K562 (cell line): Measurements from ENCODE around the gene CDCP1. TPM values are rescaled to one million over a fixed set of nuclear protein-coding genes. Genes with fewer than 3 reads are reported as not detected.

ENCODE experiments used
- CBX1 ChIP-seq: sonication (generic); IDR thresholded peaks from 2 replicates; pipeline ENCODE4 v1.6.1; 2016; ENCODE audit warnings: antibody characterized with exemption, low read depth, mild to moderate bottlenecking
- EGR1 ChIP-seq: fragments of 450-650 bp; conservative IDR thresholded peaks from 2 replicates; pipeline ENCODE4 v1.6.1; 2017; ENCODE audit warnings: mild to moderate bottlenecking
- ETV1 ChIP-seq: fragments of 450-650 bp; conservative IDR thresholded peaks from 2 replicates; pipeline ENCODE4 v1.6.1; 2016; ENCODE audit warnings: missing genetic modification characterization, control low read depth, low read depth, missing compliant biosample characterization
- MYNN ChIP-seq, 2 experiments: sonication (generic); formaldehyde crosslinking in 1 of 2; IDR thresholded peaks; 2 replicates each; pipeline versions ENCODE4 v1.5.0 to v1.6.1; 2016 to 2020; ENCODE audit warnings: antibody characterized with exemption in 1 of 2, missing genetic modification reagents in 1 of 2
- RBBP5 ChIP-seq: fragments of 200-600 bp; sonication (generic); IDR thresholded peaks from 2 replicates; pipeline ENCODE4 v1.6.1; 2012; ENCODE audit warnings: borderline replicate concordance, mild to moderate bottlenecking, low read length, control low read depth, inconsistent platforms; ENCODE audit not compliant: insufficient read depth, poor library complexity, severe bottlenecking
- ZNF384 ChIP-seq: IDR thresholded peaks from 2 replicates; pipeline ENCODE4 v1.6.1; 2012; ENCODE audit warnings: low read depth, low read length, improper control_type of control experiment
- polyA plus RNA-seq, 8 experiments: library from polyadenylated mRNA; depleted of rRNA in 4 of 8; stranded (reverse) in 5 of 8; unstranded in 3 of 8; fragments of >200 nt; fragmentation: Nextera tagmentation in 2 of 8; fragmentation: Illumina TruSeq in 1 of 8; extraction: Ambion mirVana in 2 of 8; extraction: Trizol in 1 of 8; gene quantifications; 2 replicates each; pipeline versions ENCODE4 v1.2.1 to v1.2.3, GENCODE V29; 2011 to 2014; ENCODE audit warnings: inconsistent platforms in 1 of 8, missing spikeins in 1 of 8
- total RNA-seq, 7 experiments: library from RNA; depleted of rRNA in 6 of 7; stranded (reverse); fragments of >200 nt in 6 of 7; fragmentation: Illumina TruSeq in 2 of 7; extraction: Trizol in 2 of 7; gene quantifications; 2 replicates each; pipeline versions ENCODE4 v1.2.1 to v1.2.3, GENCODE V29; 2011 to 2021; ENCODE audit warnings: low replicate concordance in 1 of 7
- TF ChIP-seq, protein P1 (sequence below): sonication (generic); formaldehyde crosslinking; IDR thresholded peaks from 2 replicates; pipeline ENCODE4 v1.8.1; 2022; ENCODE audit warnings: missing genetic modification reagents
- TF ChIP-seq, protein P2 (sequence below): sonication (generic); formaldehyde crosslinking; IDR thresholded peaks from 2 replicates; pipeline ENCODE4 v1.8.1; 2023; ENCODE audit warnings: missing genetic modification reagents, mild to moderate bottlenecking, borderline replicate concordance

The CDCP1 gene
- total and polyA plus RNA-seq, 9 of the 15 experiments (the other 6 are each of a cell fraction or from before 2014, with no cell fraction given), result 3.9 to 16.4 (median 5.2) TPM

DNA sequence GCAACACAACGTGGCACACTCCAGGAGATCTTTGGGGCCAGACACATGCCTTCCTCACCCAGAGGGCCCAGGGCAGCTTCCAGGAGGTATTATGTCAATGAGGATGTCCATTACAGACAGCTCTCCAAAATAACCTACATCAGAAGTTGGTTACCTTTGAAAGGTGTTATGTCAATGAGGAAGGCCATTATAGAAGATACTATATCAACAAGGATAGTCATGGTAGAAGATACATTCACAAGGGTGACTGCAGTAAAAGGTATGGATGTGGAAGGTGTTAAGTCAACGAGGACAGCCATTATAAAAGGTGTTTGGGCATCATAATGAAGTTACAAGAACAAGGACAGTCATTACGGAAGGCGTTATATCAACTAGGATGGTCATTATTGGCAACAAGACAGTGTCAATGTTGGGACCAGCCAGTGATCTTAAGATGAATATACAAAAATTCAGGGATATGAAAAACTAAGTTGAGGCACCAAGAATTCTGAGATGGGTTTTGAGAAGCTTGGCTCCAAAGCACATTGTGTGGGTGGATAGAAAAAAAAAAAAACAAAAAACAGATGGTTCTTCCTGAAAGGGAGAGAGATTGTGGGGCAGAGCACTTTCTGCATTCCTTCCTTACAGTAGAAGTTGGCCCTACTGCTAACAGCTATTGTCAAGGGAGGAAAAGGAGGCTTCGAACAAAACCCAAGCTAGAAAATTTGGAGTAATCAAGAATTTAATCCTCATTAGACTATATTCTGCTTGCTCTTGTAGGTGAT lies 11.2 kb downstream of the CDCP1 start (continued):
- TF ChIP-seq, protein P1, sequence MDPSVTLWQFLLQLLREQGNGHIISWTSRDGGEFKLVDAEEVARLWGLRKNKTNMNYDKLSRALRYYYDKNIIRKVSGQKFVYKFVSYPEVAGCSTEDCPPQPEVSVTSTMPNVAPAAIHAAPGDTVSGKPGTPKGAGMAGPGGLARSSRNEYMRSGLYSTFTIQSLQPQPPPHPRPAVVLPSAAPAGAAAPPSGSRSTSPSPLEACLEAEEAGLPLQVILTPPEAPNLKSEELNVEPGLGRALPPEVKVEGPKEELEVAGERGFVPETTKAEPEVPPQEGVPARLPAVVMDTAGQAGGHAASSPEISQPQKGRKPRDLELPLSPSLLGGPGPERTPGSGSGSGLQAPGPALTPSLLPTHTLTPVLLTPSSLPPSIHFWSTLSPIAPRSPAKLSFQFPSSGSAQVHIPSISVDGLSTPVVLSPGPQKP, result no peak
- no peak for TF ChIP-seq CBX1
- TF ChIP-seq MYNN (IDR thresholded peaks at IDR 0.05), result no peak
- no peak for TF ChIP-seq MYNN (CRISPR knock-in tag; IDR thresholded peaks at IDR 0.05)
- TF ChIP-seq RBBP5, result no peak
- peak; percentile 34; the same call in 1 of the 2 replicates for TF ChIP-seq ZNF384
- TF ChIP-seq, protein P2, sequence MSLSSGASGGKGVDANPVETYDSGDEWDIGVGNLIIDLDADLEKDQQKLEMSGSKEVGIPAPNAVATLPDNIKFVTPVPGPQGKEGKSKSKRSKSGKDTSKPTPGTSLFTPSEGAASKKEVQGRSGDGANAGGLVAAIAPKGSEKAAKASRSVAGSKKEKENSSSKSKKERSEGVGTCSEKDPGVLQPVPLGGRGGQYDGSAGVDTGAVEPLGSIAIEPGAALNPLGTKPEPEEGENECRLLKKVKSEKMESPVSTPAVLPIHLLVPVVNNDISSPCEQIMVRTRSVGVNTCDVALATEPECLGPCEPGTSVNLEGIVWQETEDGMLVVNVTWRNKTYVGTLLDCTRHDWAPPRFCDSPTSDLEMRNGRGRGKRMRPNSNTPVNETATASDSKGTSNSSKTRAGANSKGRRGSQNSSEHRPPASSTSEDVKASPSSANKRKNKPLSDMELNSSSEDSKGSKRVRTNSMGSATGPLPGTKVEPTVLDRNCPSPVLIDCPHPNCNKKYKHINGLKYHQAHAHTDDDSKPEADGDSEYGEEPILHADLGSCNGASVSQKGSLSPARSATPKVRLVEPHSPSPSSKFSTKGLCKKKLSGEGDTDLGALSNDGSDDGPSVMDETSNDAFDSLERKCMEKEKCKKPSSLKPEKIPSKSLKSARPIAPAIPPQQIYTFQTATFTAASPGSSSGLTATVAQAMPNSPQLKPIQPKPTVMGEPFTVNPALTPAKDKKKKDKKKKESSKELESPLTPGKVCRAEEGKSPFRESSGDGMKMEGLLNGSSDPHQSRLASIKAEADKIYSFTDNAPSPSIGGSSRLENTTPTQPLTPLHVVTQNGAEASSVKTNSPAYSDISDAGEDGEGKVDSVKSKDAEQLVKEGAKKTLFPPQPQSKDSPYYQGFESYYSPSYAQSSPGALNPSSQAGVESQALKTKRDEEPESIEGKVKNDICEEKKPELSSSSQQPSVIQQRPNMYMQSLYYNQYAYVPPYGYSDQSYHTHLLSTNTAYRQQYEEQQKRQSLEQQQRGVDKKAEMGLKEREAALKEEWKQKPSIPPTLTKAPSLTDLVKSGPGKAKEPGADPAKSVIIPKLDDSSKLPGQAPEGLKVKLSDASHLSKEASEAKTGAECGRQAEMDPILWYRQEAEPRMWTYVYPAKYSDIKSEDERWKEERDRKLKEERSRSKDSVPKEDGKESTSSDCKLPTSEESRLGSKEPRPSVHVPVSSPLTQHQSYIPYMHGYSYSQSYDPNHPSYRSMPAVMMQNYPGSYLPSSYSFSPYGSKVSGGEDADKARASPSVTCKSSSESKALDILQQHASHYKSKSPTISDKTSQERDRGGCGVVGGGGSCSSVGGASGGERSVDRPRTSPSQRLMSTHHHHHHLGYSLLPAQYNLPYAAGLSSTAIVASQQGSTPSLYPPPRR (CRISPR knock-in tag), result peak; percentile 61; the same call in 1 of the 2 replicates
- peak; percentile 79 for TF ChIP-seq EGR1
- no peak for TF ChIP-seq ETV1 (tag)
